Endothelial cell of hepatic sinusoid (primary cell): ENCODE results near the gene VPS4B.
"Not testable (repeated sequence)": the region's sequence is repeated elsewhere in the genome, so short reads cannot be mapped to it uniquely, and the experiment has no call there.

Source experiments
- in situ Hi-C: cut with HindIII; loops from 2 replicates; pipeline ENCODE4 v1.10.0; 2017; ENCODE audit warnings: low sequenced_read_pairs

Gene VPS4B

GRCh38 chr18:63376538-63376937 is 45.7 kb downstream of the VPS4B start:
- in situ Hi-C loops, result no loop called here

DNA sequence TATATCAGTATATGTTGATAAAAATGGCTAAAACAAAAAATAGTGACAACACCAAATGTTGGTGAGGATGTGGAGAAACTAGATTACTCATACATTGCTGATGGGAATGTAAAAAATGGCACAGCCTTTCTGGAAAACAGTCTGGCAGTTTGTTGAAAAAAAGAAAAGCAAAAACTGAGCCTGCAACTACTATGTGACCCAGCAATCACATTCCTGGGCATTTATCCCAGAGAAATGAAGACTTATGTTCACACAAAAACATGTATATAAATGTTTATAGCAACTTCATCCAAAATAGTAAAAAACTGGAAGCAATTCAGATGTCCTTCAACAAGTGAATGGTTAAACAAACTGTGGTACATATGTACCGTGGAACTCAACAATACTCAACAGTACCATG is 47.7 kb downstream of the VPS4B start:
- in situ Hi-C loops, result no loop called here

DNA sequence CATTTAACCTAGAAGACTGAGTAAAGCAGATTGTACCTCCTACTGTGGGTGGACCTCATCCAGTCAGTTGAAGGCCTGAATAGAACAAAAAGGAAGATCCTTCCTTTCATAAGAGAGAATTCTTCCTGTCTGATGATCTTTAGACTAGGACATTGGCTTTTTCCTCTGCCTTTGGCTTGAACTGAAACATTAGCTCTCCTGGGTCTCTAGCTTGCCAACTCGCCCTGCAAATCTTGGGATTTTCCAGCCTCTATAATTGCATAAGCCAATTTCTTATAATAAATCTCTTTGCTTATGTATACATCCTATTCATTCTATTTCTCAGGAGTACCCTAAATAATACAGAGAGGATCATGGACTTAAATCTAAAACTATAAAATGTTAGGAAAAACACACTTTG is 49.1 kb downstream of the VPS4B start:
- in situ Hi-C loops, result no loop called here

DNA sequence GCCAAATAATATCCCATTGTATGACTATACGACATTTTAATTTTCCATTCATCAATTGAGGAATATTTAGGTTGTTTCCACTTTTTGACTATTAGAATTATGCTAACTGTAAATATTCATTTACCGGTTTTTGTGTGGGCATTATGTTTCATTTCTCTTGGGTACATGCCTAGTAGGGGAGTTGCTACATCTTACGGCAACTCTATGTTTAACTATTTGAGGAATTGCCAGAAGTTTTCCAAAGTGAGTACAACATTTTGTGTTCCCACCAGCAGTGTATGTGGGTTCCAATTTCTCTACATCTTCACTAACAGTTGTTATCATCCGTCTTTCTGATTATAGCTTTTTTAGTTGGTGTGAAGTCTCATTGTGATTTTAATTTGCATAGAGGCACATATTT is 53.7 kb downstream of the VPS4B start:
- in situ Hi-C loops, result no loop called here

DNA sequence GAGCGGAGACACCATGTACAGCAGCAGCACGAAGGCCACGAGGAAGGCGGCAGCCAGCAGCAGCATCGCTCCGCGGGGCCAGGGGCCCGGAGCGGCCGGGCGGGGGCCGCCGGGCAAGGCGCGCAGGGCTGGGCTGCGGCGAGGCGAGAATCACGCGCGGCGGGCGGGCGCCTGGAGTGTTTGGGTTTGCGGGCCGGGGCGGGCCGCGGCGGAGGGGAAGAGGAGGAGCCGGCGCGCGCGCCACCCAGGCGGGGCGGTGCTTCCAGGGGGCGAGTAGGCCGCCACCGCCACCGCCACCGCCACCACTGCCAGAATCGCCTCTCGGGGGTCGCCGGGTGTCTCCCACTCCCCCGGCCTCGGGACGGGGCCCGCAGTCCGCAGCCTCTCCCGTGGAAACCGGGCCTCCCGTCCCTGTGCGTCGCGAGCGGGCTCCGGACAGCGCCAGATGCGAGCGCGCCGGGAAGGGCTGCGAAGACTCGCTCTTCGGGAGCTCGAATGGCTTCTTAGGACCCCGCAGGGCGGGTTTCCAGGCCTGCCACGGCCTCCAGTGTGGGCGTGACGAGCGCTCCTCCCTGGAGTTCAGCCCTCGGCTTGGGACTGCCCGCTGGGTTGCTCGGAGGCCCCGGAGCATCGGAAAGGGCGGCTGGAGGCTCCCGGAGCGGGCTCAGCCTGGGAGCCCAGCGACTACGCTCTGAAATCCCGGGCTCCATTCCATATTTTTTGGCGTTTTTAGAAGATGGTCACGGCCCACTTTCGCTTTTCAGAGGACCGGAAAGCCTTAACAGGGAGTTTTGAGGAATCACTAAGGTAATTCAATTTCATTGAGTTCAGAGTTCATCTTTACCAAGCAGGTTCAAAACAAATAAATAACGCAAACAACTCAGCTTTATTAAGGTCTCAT is 55.0 kb downstream of the VPS4B start, which contains the start of gene KDSR:
KDSR (minus strand) TSS at position 154 of the 901 bp plus-strand sequence; CDS start at position 66, 88 bp downstream.
- in situ Hi-C loops, result no loop called here

GRCh38 chr18:63366213-63367052 is 55.8 kb downstream of the VPS4B start:
- in situ Hi-C loops, result no loop called here

GRCh38 chr18:63365876-63366212 is 56.4 kb downstream of the VPS4B start:
- in situ Hi-C loops, result no loop called here

- in situ Hi-C loops, result no loop called here
These were observed 58.3 kb downstream of the VPS4B start for GRCh38 chr18:63363951-63364350.

DNA sequence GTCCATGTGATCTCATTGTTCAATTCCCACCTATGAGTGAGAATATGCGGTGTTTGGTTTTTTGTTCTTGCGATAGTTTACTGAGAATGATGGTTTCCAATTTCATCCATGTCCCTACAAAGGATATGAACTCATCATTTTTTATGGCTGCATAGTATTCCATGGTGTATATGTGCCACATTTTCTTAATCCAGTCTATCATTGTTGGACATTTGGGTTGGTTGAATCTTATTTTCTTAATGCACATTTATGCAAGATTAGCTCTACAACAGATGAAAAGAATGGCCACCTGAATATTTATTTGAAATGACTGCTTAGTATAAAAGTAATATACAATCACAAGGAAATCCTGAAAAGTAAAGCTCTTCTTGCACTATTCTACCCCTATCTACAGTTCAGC is 58.9 kb downstream of the VPS4B start:
- in situ Hi-C loops, result not testable (repeated sequence)

GRCh38 chr18:63356272-63356896 is 65.9 kb downstream of the VPS4B start:
- in situ Hi-C loops, result no loop called here

GRCh38 chr18:63350230-63350629 is 72.0 kb downstream of the VPS4B start:
- in situ Hi-C loops, result no loop called here

DNA sequence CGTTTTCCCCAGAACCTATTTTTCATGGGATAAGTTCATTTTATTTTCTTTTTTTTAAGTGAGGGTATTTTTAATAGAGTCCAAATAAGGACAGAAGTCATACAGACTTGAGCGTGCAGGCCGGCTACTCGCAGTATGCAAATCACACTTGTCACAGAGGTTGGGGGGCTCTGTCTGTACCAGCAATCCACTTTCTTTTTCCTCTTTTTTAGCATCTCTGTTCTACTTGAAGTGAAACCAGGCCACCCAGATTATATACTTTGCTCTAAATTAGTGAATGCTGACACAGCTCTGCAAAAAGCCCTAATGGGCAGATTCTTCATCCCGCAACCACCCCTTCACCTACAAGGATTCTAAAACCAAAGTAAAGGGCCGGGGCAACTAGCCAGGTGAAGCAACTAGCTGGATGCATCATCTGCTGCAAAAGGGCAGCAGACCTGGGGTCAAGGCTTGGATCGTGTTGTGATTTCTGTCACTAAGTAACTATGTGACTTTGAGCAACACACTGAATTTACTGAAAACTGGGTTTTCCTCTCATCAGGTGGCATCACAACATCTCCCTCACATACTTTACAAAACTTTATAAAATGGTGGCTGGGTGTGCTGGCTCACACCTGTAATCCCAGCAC is 73.7 kb downstream of the VPS4B start:
- in situ Hi-C loops, result no loop called here

- in situ Hi-C loops, result no loop called here
These were observed 75.6 kb downstream of the VPS4B start for GRCh38 chr18:63346480-63347183.

DNA sequence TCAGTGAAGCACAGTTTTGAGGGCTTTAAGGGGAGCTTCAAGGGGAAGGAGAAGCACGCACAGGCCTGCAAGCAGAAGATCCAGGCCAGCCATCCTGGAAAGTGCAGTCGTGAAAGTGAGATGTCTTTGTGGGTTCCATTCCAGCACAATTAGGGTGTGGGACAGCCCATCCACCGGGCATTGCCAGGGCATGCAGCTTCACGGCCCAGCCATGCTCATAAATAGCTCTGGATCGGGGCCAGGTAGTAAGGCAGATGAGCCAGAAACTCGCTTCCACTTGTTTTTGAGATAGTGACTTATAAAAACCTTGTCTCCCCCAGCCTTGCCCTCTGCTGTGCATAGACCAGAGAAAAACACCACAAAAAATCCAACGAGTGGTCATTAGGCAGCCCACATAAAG is 76.2 kb downstream of the VPS4B start:
- in situ Hi-C loops, result no loop called here

GRCh38 chr18:63344918-63345317 is 77.4 kb downstream of the VPS4B start:
- in situ Hi-C loops, result no loop called here

- in situ Hi-C loops, result no loop called here
These were observed 78.0 kb downstream of the VPS4B start for GRCh38 chr18:63344263-63344662.

DNA sequence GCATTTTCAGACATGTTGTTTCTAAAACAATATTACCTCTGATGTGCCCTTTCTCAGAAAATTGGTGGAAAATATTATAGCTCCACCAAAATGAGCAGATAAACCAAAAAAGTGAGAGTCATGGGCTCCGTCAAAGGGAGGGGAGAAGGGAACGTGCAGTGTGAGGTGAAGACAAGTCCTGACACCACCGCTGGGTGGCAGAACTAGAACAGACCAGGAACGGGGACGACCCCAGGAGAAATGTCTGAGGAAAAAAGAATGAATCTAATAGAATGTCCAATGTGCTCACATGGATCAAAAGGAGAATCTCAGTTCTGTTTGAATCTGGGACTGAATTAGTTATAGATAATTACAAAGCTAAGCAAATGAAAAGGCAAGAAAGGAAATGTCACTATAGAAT is 80.1 kb downstream of the VPS4B start:
- in situ Hi-C loops, result no loop called here

GRCh38 chr18:63339920-63340484 is 82.3 kb downstream of the VPS4B start:
- in situ Hi-C loops, result no loop called here
